Glutamatergic neuron (in vitro differentiated cells): ENCODE results near the gene POU2F1. TPM values are rescaled to one million over a fixed set of nuclear protein-coding genes. Genes with fewer than 3 reads are reported as not detected.

Source experiments
- DNase-seq: peaks from one replicate; pipeline ENCODE4 v3.0.0; 2022
- H3K27ac Mint-ChIP-seq: one replicate; pipeline ENCODE4 v1.8.0; 2020; ENCODE audit warnings: mild to moderate bottlenecking, mixed read lengths, inconsistent platforms; ENCODE audit not compliant: unreplicated experiment
- H3K27me3 Mint-ChIP-seq: one replicate; pipeline ENCODE4 v1.8.0; 2020; ENCODE audit warnings: mild to moderate bottlenecking, moderate library complexity, mixed read lengths, inconsistent platforms; ENCODE audit not compliant: unreplicated experiment
- H3K36me3 Mint-ChIP-seq: one replicate; pipeline ENCODE4 v1.8.0; 2020; ENCODE audit warnings: mild to moderate bottlenecking, mixed read lengths, inconsistent platforms; ENCODE audit not compliant: unreplicated experiment
- H3K4me1 Mint-ChIP-seq: one replicate; pipeline ENCODE4 v1.8.0; 2020; ENCODE audit warnings: mild to moderate bottlenecking, low read depth, mixed read lengths, inconsistent platforms; ENCODE audit not compliant: unreplicated experiment
- H3K4me3 Mint-ChIP-seq: one replicate; pipeline ENCODE4 v1.8.0; 2020; ENCODE audit warnings: mild to moderate bottlenecking, mixed read lengths, inconsistent platforms; ENCODE audit not compliant: unreplicated experiment
- H3K9me3 Mint-ChIP-seq: one replicate; pipeline ENCODE4 v1.8.0; 2020; ENCODE audit warnings: mild to moderate bottlenecking, moderate library complexity, mixed read lengths, inconsistent platforms; ENCODE audit not compliant: unreplicated experiment
- CTCF ChIP-seq: fragments of 200-600 bp; sonication (generic); IDR thresholded peaks from one replicate; pipeline ENCODE4 v1.5.0; 2021; ENCODE audit not compliant: partially characterized antibody, unreplicated experiment
- total RNA-seq: library from RNA; stranded (reverse); fragmentation: NEBNext Ultra II Directional; extraction: Animal tissue kit (Norgen Biotek cat#: 25700); gene quantifications from one replicate; pipeline ENCODE4 v1.2.1, GENCODE V29; 2021; ENCODE audit not compliant: unreplicated experiment

The POU2F1 gene
- total RNA-seq, 1 donor from 2014 or later, result 37.7 TPM

- Mint-ChIP-seq H3K27me3 (no peaks in the 10 kb centered on the region), H3K9me3 (no peaks in the 10 kb centered on the region), H3K4me3 (no peak overlapping the region), H3K4me1 (peaks cover 14% of the 10 kb centered on the region), H3K36me3 (peaks cover 4% of the 10 kb centered on the region), H3K27ac (no peak overlapping the region)
- no peak for TF ChIP-seq CTCF
- peak; percentile 63 for DNase-seq
Measured at GRCh38 chr1:167328816-167329483, 108.3 kb downstream of the POU2F1 start.

GRCh38 chr1:167330601-167331293, 110.1 kb downstream of the POU2F1 start:
- Mint-ChIP-seq H3K4me3 (no peak overlapping the region), H3K27me3 (no peaks in the 10 kb centered on the region), H3K4me1 (peaks cover 14% of the 10 kb centered on the region), H3K9me3 (peaks cover 1% of the 10 kb centered on the region), H3K36me3 (no peaks in the 10 kb centered on the region), H3K27ac (no peak overlapping the region)
- TF ChIP-seq CTCF, result no peak
- DNase-seq, result no peak

- no peaks in the 10 kb centered on the region for H3K27me3 Mint-ChIP-seq
- no peak for TF ChIP-seq CTCF
- H3K4me3 Mint-ChIP-seq, result no peak overlapping the region
- no peak overlapping the region for H3K27ac Mint-ChIP-seq
- DNase-seq, result no peak
- H3K9me3 Mint-ChIP-seq, result peaks cover 1% of the 10 kb centered on the region
- peaks cover 14% of the 10 kb centered on the region for H3K4me1 Mint-ChIP-seq
- H3K36me3 Mint-ChIP-seq, result no peaks in the 10 kb centered on the region
Measured at GRCh38 chr1:167331650-167332049, 111.0 kb downstream of the POU2F1 start.

- Mint-ChIP-seq H3K4me1 (peaks cover 13% of the 10 kb centered on the region), H3K9me3 (peaks cover 3% of the 10 kb centered on the region), H3K36me3 (peaks cover 5% of the 10 kb centered on the region), H3K27me3 (no peaks in the 10 kb centered on the region), H3K4me3 (no peak overlapping the region), H3K27ac (no peak overlapping the region)
- TF ChIP-seq CTCF, result no peak
- DNase-seq, result no peak
Measured at GRCh38 chr1:167332503-167332902, 111.8 kb downstream of the POU2F1 start.

GRCh38 chr1:167333124-167333523, 112.4 kb downstream of the POU2F1 start:
- Mint-ChIP-seq H3K4me1 (peaks cover 11% of the 10 kb centered on the region), H3K9me3 (peaks cover 5% of the 10 kb centered on the region), H3K4me3 (no peak overlapping the region), H3K27me3 (no peaks in the 10 kb centered on the region), H3K36me3 (peaks cover 8% of the 10 kb centered on the region), H3K27ac (no peak overlapping the region)
- no peak for TF ChIP-seq CTCF
- DNase-seq, result no peak
